Measurements from ENCODE around the gene CCDC51. TPM values are rescaled to one million over a fixed set of nuclear protein-coding genes. Genes with fewer than 3 reads are reported as not detected.
"Not testable (repeated sequence)": the region's sequence is repeated elsewhere in the genome, so short reads cannot be mapped to it uniquely, and the experiment has no call there.

CCDC51 gene
- 42.7 and 49.8 TPM in 2 replicates for total RNA-seq (2014; rRNA removed; shearing (Covaris generic))

- peak; percentile 95 for DNase-seq (ENCODE audit: low spot score)
Measured at GRCh38 chr3:48439820-48440589, at the start of gene CCDC51, which contains the start of gene TMA7. Gene CCDC51, minus strand, starts transcription at chr3:48440119. Its CDS starts 4,991 bp downstream, at chr3:48435128. Gene TMA7, plus strand, starts transcription at chr3:48440257. Its CDS starts 40 bp downstream, at chr3:48440297.

GRCh38 chr3:48486952-48487351 is 47.0 kb upstream of the CCDC51 start:
- no peak for DNase-seq (ENCODE audit: low spot score)

GRCh38 chr3:48482822-48483221 is 42.9 kb upstream of the CCDC51 start:
- not testable (repeated sequence) for DNase-seq (ENCODE audit: low spot score)

- not testable (repeated sequence) for DNase-seq (ENCODE audit: low spot score)
Measured at GRCh38 chr3:48480891-48481290, 41.0 kb upstream of the CCDC51 start.

GRCh38 chr3:48478626-48479555 is 39.0 kb upstream of the CCDC51 start:
- DNase-seq (ENCODE audit: low spot score), result no peak

- DNase-seq (ENCODE audit: low spot score), result no peak
Measured at GRCh38 chr3:48477959-48478520, 38.1 kb upstream of the CCDC51 start.

- no peak for DNase-seq (ENCODE audit: low spot score)
Measured at GRCh38 chr3:48476426-48477053, 36.6 kb upstream of the CCDC51 start.

- no peak for DNase-seq (ENCODE audit: low spot score)
Measured at GRCh38 chr3:48475188-48475587, 35.3 kb upstream of the CCDC51 start.

- DNase-seq (ENCODE audit: low spot score), result no peak
Measured at GRCh38 chr3:48474619-48475018, 34.7 kb upstream of the CCDC51 start.

GRCh38 chr3:48474031-48474430 is 34.1 kb upstream of the CCDC51 start:
- not testable (repeated sequence) for DNase-seq (ENCODE audit: low spot score)

GRCh38 chr3:48473617-48473952 is 33.7 kb upstream of the CCDC51 start:
- DNase-seq (ENCODE audit: low spot score), result no peak

GRCh38 chr3:48472923-48473616 is 33.2 kb upstream of the CCDC51 start:
- DNase-seq (ENCODE audit: low spot score), result peak; percentile 90

- no peak for DNase-seq (ENCODE audit: low spot score)
Measured at GRCh38 chr3:48472673-48472922, 32.7 kb upstream of the CCDC51 start.

- no peak for DNase-seq (ENCODE audit: low spot score)
Measured at GRCh38 chr3:48470286-48470685, 30.4 kb upstream of the CCDC51 start.

- no peak for DNase-seq (ENCODE audit: low spot score)
Measured at GRCh38 chr3:48469046-48469915, 29.4 kb upstream of the CCDC51 start.

GRCh38 chr3:48468329-48468731 is 28.4 kb upstream of the CCDC51 start:
- no peak for DNase-seq (ENCODE audit: low spot score)

- DNase-seq (ENCODE audit: low spot score), result no peak
Measured at GRCh38 chr3:48467473-48468267, 27.8 kb upstream of the CCDC51 start.

GRCh38 chr3:48467110-48467454 is 27.2 kb upstream of the CCDC51 start:
- no peak for DNase-seq (ENCODE audit: low spot score)

- no peak for DNase-seq (ENCODE audit: low spot score)
Measured at GRCh38 chr3:48466386-48467109, 26.6 kb upstream of the CCDC51 start.
